Measurements from ENCODE around the gene OPRM1.
A peak's percentile ranks its signal among the peaks of the same experiment; 100 is the strongest.

Gene OPRM1

GRCh38 chr6:154086510-154086909 is 47.5 kb downstream of the OPRM1 start:
- DNase-seq (ENCODE audit: low read depth): no peak

DNA sequence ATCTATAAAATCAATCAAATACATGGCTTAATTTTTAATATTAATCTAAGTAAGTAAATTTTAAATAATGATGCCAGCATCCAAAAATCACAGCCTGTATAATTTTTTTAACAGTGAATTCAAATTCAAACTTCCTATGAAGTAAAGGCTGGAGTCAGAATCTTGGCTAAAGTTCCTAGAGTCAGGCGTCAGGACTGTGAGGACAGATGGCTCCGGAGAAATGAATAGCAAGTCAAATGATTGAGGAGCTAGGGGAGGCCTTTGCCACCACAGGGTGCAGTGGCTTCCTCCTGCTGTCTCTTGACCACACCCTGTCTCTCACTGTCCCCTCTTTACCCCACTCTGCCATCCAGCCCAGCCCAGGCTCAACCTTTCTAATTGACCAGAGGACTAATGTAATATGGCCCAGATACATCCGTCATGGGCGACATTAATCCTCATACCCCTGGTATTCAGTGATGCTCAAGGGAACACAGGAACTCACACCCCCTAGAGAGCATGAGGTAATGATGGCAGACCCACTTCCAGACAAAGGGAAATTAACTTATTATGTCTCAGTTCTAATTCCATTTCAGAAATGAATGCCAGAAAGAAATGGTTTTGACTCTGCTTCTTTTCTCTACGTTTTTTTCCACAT is 53.4 kb downstream of the OPRM1 start:
- no peak for DNase-seq (ENCODE audit: low read depth)

DNA sequence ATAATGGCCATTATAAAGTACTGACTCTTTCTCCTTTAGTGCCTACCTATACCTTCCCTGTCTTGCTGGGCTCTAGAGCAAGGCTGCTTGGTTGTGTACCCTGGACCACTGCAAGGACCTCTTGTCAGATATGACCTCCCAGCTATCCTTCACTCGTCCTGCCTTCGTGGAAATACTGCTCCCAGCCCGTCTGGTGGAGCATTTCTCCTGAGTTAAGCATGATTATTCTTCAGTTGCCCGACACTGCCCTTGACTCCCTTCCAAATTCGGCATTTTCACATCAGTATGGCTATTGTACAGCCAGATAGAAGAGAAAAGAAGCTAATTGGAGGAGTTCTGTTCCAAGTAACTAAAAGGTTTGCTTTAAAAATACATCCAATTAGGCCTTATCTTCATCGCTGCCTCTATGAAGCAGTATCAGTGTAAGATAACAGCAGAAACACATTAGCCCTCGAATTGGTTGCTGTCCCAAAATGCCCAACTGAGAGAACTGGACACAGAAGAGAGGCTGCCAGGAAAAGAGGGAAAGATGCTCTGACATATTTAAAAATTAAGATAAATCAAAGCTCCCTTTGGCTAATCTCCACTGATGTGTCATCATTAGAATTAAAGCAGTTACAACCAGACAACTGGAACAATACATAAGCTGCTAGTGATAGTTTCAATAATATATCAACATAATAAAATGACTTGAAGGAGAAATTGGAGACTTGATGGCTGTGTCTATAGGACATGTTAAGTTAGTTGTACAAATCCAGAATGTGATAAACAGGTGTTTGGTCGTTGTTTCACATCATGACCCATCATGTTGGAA is 54.4 kb downstream of the OPRM1 start:
- DNase-seq (ENCODE audit: low read depth): no peak

GRCh38 chr6:154095571-154095970 is 56.5 kb downstream of the OPRM1 start:
- DNase-seq (ENCODE audit: low read depth): no peak

DNA sequence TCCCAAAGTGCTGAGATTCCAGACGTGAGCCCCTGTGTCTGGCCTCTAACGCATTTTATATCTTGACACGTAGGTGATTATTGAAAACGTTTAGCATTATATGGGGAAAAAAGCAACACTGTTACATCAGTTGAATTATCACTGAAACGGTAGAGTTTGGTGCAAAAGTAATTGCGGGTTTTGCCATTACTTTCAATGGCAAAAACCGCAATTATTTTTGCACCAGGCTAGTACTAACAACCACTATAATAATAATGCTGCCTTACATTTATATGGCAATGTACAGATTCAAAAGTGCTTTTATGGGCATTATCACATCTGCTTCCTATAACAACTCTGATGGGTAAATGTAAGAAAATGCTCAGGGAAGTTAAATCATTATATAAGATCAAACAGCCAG is 57.3 kb downstream of the OPRM1 start:
- DNase-seq (ENCODE audit: low read depth): no peak

DNA sequence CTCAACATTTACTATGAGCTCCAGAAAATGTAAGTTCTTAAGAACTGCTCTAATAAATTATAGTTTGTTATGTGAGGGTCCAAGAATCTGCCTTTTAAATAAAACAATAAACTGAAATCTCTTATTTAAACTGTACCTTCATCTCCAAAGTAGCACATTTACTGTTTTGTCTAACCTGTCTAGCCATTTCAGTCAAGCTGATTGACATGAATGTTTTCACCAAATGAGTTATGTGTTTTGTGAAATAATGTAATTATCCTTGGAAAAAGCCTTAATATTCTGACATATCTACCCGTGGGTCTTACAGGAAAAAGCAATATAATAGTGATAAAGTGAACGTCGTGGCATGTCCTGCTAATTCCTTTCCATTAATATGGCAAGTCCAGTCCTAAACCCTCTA is 57.8 kb downstream of the OPRM1 start:
- no peak for DNase-seq (ENCODE audit: low read depth)

DNA sequence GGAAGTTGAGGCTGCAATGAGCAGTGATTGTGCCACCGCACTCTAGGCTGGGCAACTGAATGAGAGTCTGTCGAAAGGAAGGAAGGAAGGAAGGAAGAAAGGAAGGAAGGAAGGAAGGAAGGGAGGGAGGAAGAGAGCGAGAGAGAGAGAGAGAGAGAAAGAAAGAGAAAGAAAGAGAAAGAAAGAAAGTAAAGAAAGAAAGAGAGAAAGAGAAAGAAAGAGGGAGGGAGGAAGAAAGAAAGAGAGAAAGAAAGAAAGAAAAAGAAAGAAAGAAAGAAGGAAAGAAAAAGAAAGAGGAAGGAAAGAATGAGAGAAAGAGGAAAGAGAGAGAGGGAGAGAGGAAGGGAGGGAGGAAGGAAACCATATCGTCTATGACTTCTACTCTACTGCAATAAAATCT is 60.2 kb downstream of the OPRM1 start:
- no peak for DNase-seq (ENCODE audit: low read depth)

DNA sequence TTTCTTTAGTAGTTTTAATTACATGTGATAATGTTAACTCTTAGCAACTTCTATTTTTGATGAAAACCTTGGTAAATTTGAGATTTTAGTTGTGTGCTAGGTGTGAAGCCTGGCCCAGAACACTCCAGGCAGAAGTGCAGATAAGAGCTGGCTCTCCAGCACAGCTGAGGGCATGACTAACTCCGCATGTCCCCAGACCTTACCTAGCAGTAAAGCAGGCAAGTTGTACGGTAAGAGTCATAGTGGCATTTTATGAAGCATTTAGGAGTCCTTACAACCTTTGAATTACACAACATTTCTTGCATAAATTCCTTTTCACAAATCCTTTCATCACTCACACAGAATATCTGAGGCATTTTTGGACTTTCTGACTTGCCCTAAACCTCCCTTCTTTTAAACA is 67.2 kb downstream of the OPRM1 start:
- no peak for DNase-seq (ENCODE audit: low read depth)

GRCh38 chr6:154111025-154111424 is 72.0 kb downstream of the OPRM1 start:
- peak; percentile 41 for DNase-seq (ENCODE audit: low read depth)

GRCh38 chr6:154112181-154112809 is 73.3 kb downstream of the OPRM1 start:
- peak; percentile 66 for DNase-seq (ENCODE audit: low read depth)

DNA sequence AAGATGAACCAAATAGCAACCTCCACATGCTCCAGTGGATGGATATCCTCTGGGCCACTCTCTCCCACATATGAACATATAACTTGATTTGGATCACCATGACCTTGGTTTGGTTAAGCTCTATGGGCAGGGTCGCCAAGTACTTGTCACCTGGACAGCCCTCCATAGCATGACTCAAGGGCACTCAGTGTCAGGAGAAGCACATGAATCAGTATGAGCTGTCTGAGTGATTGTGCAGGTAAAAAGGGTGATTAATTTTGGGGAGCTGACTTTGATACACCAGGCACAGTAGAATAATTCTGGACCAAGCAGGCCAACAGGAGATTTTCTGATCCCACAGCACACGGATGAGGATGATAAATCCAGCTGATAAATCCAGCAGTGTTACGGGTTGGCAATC is 74.4 kb downstream of the OPRM1 start:
- no peak for DNase-seq (ENCODE audit: low read depth)

GRCh38 chr6:154117485-154117884 is 78.4 kb downstream of the OPRM1 start:
- DNase-seq (ENCODE audit: low read depth): no peak

DNA sequence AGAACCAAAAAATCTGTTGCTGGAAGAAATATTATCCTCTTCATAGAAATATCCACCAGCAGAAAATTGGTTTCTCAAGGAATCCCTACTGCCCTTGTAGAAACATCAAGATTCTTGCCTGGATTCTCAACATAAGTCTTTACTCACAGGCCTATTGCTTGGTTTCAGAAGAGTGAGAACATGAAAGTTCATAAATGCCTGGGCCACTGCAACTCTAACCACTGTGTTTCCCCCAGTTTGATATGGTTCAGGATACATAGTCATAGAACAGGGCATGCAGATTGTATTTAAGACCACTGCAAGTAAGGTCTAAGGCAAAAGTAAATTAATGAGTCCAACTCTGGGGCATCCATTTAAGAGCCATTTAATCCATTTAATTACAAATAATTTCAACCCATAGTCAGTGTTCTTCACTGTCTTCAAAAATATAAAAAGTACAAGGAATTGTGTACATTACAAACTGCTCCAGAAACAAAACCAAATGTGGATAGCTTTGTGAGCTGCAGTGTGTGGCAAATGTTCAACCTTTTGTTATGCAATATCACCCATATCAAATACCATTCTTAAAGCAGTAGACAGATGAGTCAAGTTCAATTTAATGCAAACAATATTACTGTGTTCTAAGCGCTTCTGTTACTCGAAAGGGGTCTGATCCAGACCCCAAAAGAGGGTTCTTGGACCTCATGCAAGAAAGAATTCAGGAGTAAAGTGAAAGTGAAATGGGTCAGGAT is 83.3 kb downstream of the OPRM1 start:
- no peak for DNase-seq (ENCODE audit: low read depth)

DNA sequence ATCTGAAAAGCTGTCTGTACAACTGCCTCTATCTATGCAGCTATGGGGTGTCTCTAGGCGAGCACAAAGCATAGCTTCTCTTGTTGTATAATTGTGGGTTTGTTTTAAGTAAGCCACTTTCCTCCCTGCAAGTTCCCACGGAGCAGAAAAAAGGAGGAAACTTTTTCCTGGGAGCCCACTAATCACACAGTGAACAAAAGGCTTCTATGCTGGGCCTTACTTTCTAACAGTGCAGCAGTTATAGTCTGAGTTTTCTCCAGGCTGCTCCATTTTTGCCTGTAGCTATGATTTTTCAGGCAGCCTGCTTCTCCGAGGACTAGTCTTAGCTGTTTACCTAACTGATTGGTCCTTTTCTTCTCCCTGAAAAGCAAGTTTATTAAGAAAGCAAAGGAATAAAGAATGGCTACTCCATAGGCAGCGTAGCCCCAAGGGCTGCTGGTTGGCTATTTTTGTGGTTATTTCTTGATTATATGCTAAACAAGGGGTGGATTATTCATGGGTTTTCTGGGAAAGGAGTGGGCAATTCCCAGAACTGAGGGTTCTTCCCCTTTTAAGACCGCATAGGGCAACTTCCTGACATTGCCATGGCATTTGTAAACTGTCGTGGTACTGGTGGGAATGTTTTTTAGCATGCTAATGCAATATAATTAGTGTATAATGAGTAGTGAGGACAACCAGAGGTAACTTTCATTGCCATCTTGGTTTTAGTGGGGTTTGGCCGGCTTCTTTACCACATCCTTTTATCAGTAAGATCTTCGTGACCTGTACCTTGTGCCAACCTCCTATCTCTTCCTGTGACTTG is 84.3 kb downstream of the OPRM1 start:
- no peak for DNase-seq (ENCODE audit: low read depth)

DNA sequence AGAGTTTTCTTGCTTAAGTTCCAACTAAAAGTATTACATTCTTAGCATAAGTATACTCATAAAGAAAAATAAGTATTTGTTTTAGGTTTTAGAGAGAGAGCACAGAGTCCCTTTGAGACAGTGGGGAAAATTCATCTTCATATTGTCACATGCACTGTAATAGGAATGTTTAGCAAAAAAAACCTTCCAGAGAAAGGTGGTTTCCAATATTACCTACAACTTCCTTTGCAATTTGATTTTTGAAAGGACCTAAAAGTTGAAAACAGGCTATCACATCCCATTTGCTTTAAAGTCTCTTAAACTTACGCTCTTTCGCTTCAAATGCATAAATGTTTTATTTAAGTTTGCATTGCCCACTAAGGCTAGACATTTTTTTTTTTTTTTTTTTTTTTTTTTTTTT is 86.4 kb downstream of the OPRM1 start:
- no peak for DNase-seq (ENCODE audit: low read depth)

DNA sequence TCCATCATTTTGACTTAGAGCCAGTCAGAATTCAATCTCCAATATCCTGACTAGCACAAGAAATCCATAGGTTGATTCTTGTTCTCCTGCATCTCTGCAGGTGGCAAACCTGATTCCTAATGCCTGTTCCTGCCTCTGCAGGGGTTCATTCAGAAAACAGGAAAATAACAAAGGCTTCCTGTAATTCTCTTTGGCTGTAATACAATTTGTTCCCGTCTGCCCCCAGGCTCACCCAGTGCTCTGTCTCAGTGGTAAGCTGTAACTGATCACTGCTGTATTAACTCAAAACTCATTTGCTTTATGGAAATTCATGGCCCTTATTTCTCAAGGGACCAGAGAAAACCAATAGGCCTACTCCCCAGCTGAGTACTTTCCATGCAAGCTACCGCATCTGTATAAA is 88.6 kb downstream of the OPRM1 start:
- no peak for DNase-seq (ENCODE audit: low read depth)

DNA sequence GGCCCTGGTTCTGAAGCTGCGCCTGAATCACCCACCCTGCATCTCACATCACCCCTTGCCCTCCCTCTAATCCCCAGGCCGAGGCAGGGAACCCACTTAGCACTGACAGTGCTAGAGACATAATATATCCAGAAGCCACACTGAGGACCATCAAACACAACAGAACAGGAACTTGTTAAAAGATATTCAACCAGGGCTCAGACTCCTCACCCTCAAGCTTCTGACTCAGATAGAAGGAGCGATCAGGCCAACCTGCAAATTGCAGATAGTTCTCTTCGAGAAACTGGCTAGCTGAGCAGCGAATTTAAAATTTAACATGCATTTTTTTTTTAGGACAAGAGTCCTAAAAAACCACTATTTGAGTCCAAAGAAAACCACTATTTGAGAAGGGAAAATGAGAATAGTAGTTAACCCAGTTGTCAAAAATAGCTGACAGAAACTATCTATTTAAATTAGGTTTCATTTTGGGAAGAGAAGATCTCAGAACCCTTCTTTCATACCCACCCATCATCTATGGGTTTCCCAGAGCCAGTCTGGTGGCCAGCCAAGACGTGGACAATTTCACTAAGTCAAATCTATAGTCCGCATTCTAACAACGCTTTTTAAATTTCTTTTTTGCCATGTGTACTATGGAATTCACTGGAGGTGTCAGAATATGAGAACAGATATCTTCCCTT is 95.6 kb downstream of the OPRM1 start:
- no peak for DNase-seq (ENCODE audit: low read depth)

DNA sequence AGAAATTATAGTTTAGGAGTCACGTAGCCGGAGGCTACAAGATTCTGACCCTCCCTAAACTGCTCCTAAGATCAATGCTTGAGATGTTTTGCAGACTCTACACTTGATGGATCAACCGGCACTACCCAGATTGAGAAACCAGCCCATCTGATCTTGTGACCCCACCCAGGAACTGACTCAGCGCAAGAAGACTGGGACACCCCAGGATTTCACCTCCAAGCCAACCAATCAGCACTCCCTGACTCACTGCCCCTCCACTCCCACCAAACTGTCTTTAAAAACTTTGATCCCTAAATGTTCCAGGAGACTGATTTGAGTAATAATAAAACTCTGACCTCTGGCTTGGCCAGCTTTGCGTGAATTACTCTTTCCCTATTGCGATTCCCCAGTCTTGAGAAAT is 99.8 kb downstream of the OPRM1 start:
- DNase-seq (ENCODE audit: low read depth): no peak

- no peak for DNase-seq (ENCODE audit: low read depth)
These were observed 100.9 kb downstream of the OPRM1 start for GRCh38 chr6:154139892-154140291.

DNA sequence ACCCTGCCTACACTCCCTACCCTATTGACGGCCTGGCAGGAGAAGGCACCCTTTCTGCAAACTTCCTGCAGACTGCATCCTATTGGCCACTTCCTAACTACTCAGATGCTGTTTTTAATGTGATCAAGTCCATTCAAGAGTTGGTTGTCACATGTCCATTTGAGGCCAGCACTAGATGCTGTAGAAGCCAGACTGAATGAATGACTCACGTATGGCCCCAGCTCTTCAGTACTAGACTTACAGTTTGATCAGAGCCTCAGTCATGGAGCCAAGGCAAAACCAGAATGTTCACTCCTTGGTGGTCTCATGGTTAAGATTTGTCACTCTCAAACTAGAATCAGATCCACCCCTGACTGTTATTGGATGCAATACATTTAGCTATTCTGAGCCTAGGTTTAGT is 101.7 kb downstream of the OPRM1 start:
- no peak for DNase-seq (ENCODE audit: low read depth)

GRCh38 chr6:154143753-154144152 is 104.7 kb downstream of the OPRM1 start:
- DNase-seq (ENCODE audit: low read depth): no peak
